Keratinocyte (primary cell): ENCODE measurements around the gene INTS14. TPM values are rescaled to one million over a fixed set of nuclear protein-coding genes. Genes with fewer than 3 reads are reported as not detected.

Experiments used
- DNase-seq: peaks from one replicate; pipeline ENCODE4 v3.0.0-alpha.2; 2011; ENCODE audit warnings: low read depth, missing footprints, low spot score
- FAIRE-seq: peaks from 2 replicates; lab custom pipeline; 2011; peaks lifted over from hg19 to GRCh38; lab: Jason Lieb, UNC
- H2AFZ ChIP-seq: 2 replicates; pipeline ENCODE4 v1.6.0; 2012; ENCODE audit warnings: low read length, control low read depth, inconsistent platforms; ENCODE audit not compliant: control insufficient read depth
- H3K27ac ChIP-seq: 2 replicates; pipeline ENCODE4 v1.5.1; 2011; ENCODE audit warnings: low read length; ENCODE audit not compliant: control insufficient read depth, insufficient read depth
- H3K27me3 ChIP-seq: 3 replicates; pipeline ENCODE4 v1.6.0; 2011; ENCODE audit warnings: low read length; ENCODE audit not compliant: control insufficient read depth, insufficient read depth; ENCODE audit errors: extremely low read depth
- H3K36me3 ChIP-seq, 2 experiments: 2 replicates in 1 of 2; 3 replicates in 1 of 2; pipeline ENCODE4 v1.5.1; 2011; ENCODE audit warnings: low read length in 2 of 2, mild to moderate bottlenecking in 1 of 2; ENCODE audit not compliant: control insufficient read depth in 2 of 2, insufficient read depth in 2 of 2; ENCODE audit errors: extremely low read depth in 1 of 2
- H3K4me1 ChIP-seq: 3 replicates; pipeline ENCODE4 v1.5.1; 2011; ENCODE audit warnings: low read length; ENCODE audit not compliant: control insufficient read depth, insufficient read depth; ENCODE audit errors: extremely low read depth
- H3K4me2 ChIP-seq: 3 replicates; pipeline ENCODE4 v1.6.0; 2011; ENCODE audit warnings: low read depth, low read length; ENCODE audit not compliant: control insufficient read depth, insufficient read depth; ENCODE audit errors: extremely low read depth
- H3K4me3 ChIP-seq, 3 experiments: fragments of 200-600 bp in 1 of 3; sonication (generic) in 1 of 3; 2 replicates in 2 of 3; 3 replicates in 1 of 3; pipeline ENCODE4 v1.5.1; 2011 to 2016; ENCODE audit warnings: low read length in 3 of 3, mild to moderate bottlenecking in 3 of 3, control low read depth in 2 of 3, inconsistent platforms in 1 of 3, low read depth in 1 of 3, mixed read lengths in 1 of 3, mixed run types in 1 of 3, moderate library complexity in 1 of 3; ENCODE audit not compliant: control insufficient read depth in 2 of 3, insufficient read depth in 2 of 3; ENCODE audit errors: extremely low read depth in 1 of 3
- H3K79me2 ChIP-seq: 2 replicates; pipeline ENCODE4 v1.6.0; 2012; ENCODE audit warnings: low read length; ENCODE audit not compliant: control insufficient read depth, insufficient read depth
- H3K9ac ChIP-seq: 3 replicates; pipeline ENCODE4 v1.6.0; 2011; ENCODE audit warnings: low read length; ENCODE audit not compliant: control insufficient read depth, insufficient read depth; ENCODE audit errors: extremely low read depth
- H3K9me1 ChIP-seq: 3 replicates; pipeline ENCODE4 v1.6.0; 2011; ENCODE audit warnings: low read length; ENCODE audit not compliant: control insufficient read depth, insufficient read depth; ENCODE audit errors: extremely low read depth
- H3K9me3 ChIP-seq: 2 replicates; pipeline ENCODE4 v1.5.1; 2012; ENCODE audit warnings: low read depth, low read length; ENCODE audit not compliant: control insufficient read depth
- H4K20me1 ChIP-seq: 3 replicates; pipeline ENCODE4 v1.6.0; 2011; ENCODE audit warnings: low read length; ENCODE audit not compliant: control insufficient read depth, insufficient read depth; ENCODE audit errors: extremely low read depth
- CTCF ChIP-seq, 3 experiments: IDR thresholded peaks in 1 of 3; conservative IDR thresholded peaks in 1 of 3; optimal IDR thresholded peaks in 1 of 3; 2 replicates in 2 of 3; 3 replicates in 1 of 3; pipeline versions ENCODE3 to v1.5.1; 2011; ENCODE audit warnings: low read length in 3 of 3, mild to moderate bottlenecking in 3 of 3, moderate library complexity in 2 of 3, control low read depth in 1 of 3, inconsistent platforms in 1 of 3; ENCODE audit not compliant: insufficient read depth in 2 of 3; ENCODE audit errors: extremely low read depth in 1 of 3
- EZH2 ChIP-seq: IDR thresholded peaks from one replicate; pipeline ENCODE4 v1.6.1; 2012; ENCODE audit warnings: inconsistent platforms, mild to moderate bottlenecking, low read length, moderate library complexity
- dilution Hi-C: fragments of 300-500 bp; cut with MboI; formaldehyde crosslinking; loops from one replicate; pipeline ENCODE4 v1.7.0; 2020; ENCODE audit warnings: low sequenced_read_pairs; ENCODE audit not compliant: extremely low pct_ligation_motif_present
- polyA plus RNA-seq, 5 experiments: library from polyadenylated mRNA; depleted of rRNA in 3 of 5; stranded (reverse) in 3 of 5; stranded (forward) in 1 of 5; unstranded in 1 of 5; fragments of >200 nt; gene quantifications; 1 replicate in 1 of 5; 2 replicates in 3 of 5; 3 replicates in 1 of 5; pipeline versions ENCODE4 v1.2.1 to v1.2.3, GENCODE V29; 2011 to 2012; ENCODE audit warnings: missing spikeins in 2 of 5, low read depth in 1 of 5, low replicate concordance in 1 of 5

Gene INTS14
- polyA plus RNA-seq, 1 donor (not counting 4 experiments of a cell fraction or from before 2014, with no cell fraction given): 51.0 TPM

GRCh38 chr15:65540314-65540713 is 70.6 kb downstream of the INTS14 start:
- H3K79me2 ChIP-seq: peaks cover 85% of the 10 kb centered on the region
- peaks cover 5% of the 10 kb centered on the region for H3K4me1 ChIP-seq
- no peak overlapping the region for H3K27ac ChIP-seq
- H3K9me1 ChIP-seq: no peaks in the 10 kb centered on the region
- dilution Hi-C loops: no loop called here
- no peak for FAIRE-seq
- no peak overlapping the region for H2AFZ ChIP-seq
- no peak overlapping the region for H3K4me3 ChIP-seq
- no peaks in the 10 kb centered on the region for H3K27me3 ChIP-seq
- TF ChIP-seq CTCF (optimal IDR thresholded peaks at IDR 0.05 in 1 of 3, IDR thresholded peaks at IDR 0.05 in 1 of 3, conservative IDR thresholded peaks at IDR 0.05 in 1 of 3; ENCODE audit: extremely low read depth in 1 of 3, insufficient read depth in 2 of 3, low read length in 3 of 3) (no peak), EZH2 (no peak)
- H4K20me1 ChIP-seq: no peaks in the 10 kb centered on the region
- no peaks in the 10 kb centered on the region for H3K36me3 ChIP-seq
- H3K9ac ChIP-seq: no peak overlapping the region
- no peak for DNase-seq
- no peak overlapping the region for H3K4me2 ChIP-seq
- no peaks in the 10 kb centered on the region for H3K9me3 ChIP-seq

- H2AFZ ChIP-seq: no peak overlapping the region
- dilution Hi-C loops: no loop called here
- no peak for DNase-seq
These were observed 75.7 kb downstream of the INTS14 start for GRCh38 chr15:65535192-65535591.

More at GRCh38 chr15:65535192-65535591, 75.7 kb downstream of the INTS14 start:
- no peaks in the 10 kb centered on the region for H3K9me3 ChIP-seq
- peaks cover 4% of the 10 kb centered on the region for H4K20me1 ChIP-seq
- no peak overlapping the region for H3K4me3 ChIP-seq
- no peak overlapping the region for H3K4me2 ChIP-seq
- H3K9ac ChIP-seq: no peak overlapping the region
- H3K9me1 ChIP-seq: peaks cover 2% of the 10 kb centered on the region
- TF ChIP-seq CTCF (optimal IDR thresholded peaks at IDR 0.05 in 1 of 3, IDR thresholded peaks at IDR 0.05 in 1 of 3, conservative IDR thresholded peaks at IDR 0.05 in 1 of 3; ENCODE audit: extremely low read depth in 1 of 3, insufficient read depth in 2 of 3, low read length in 3 of 3) (no peak), EZH2 (no peak)
- no peaks in the 10 kb centered on the region for H3K27me3 ChIP-seq
- no peaks in the 10 kb centered on the region for H3K36me3 ChIP-seq
- peaks cover 36% of the 10 kb centered on the region for H3K4me1 ChIP-seq
- H3K79me2 ChIP-seq: peaks cover 89% of the 10 kb centered on the region
- H3K27ac ChIP-seq: no peak overlapping the region
- FAIRE-seq: no peak
